GM12878 (cell line): ENCODE measurements around the gene VIL1.

Experiments used
- CBX5 ChIP-seq: sonication (generic); IDR thresholded peaks from 2 replicates; pipeline ENCODE4 v1.6.1; 2016; ENCODE audit warnings: low read depth, moderate library complexity, mild to moderate bottlenecking, inconsistent platforms
- ETV6 ChIP-seq, 2 experiments: fragments of 450-650 bp in 1 of 2; IDR thresholded peaks in 1 of 2; conservative IDR thresholded peaks in 1 of 2; 2 replicates each; pipeline ENCODE4 v1.6.1; 2014; ENCODE audit warnings: antibody characterized with exemption in 1 of 2, borderline replicate concordance in 1 of 2, low read depth in 1 of 2, mild to moderate bottlenecking in 1 of 2, moderate library complexity in 1 of 2
- NR2C2 ChIP-seq: IDR thresholded peaks from 2 replicates; pipeline ENCODE4 v1.6.1; 2011; ENCODE audit warnings: borderline replicate concordance, low read depth; ENCODE audit not compliant: control insufficient read depth, insufficient read length
- YY1 ChIP-seq: IDR thresholded peaks from 2 replicates; pipeline ENCODE4 v1.6.1; 2011; ENCODE audit warnings: low read depth, mild to moderate bottlenecking, low read length
- ZNF207 ChIP-seq: fragments of 450-650 bp; IDR thresholded peaks from 2 replicates; pipeline ENCODE4 v1.6.1; 2014; ENCODE audit warnings: antibody characterized with exemption, mild to moderate bottlenecking, borderline replicate concordance
- TF ChIP-seq, protein P1 (sequence below), 3 experiments: IDR thresholded peaks in 2 of 3; conservative IDR thresholded peaks in 1 of 3; 2 replicates each; pipeline ENCODE4 v1.5.1; 2011; ENCODE audit warnings: low read depth in 3 of 3, low read length in 3 of 3, mild to moderate bottlenecking in 3 of 3, control low read depth in 2 of 3, moderate library complexity in 2 of 3, inconsistent platforms in 1 of 3, mixed read lengths in 1 of 3; ENCODE audit not compliant: control insufficient read depth in 2 of 3, insufficient read depth in 1 of 3; ENCODE audit errors: extremely low read depth in 1 of 3
- TF ChIP-seq, protein P2 (sequence below): IDR thresholded peaks from 2 replicates; pipeline ENCODE4 v1.6.1; 2011; ENCODE audit warnings: borderline replicate concordance, low read depth, mild to moderate bottlenecking, moderate library complexity, mixed read lengths, low read length; ENCODE audit not compliant: insufficient read depth; ENCODE audit errors: extremely low read length
- TF ChIP-seq, protein P3 (sequence below): fragments of 150-350 bp; IDR thresholded peaks from 2 replicates; pipeline ENCODE4 v1.6.1; 2014; ENCODE audit warnings: mild to moderate bottlenecking, low read depth, low read length

DNA sequence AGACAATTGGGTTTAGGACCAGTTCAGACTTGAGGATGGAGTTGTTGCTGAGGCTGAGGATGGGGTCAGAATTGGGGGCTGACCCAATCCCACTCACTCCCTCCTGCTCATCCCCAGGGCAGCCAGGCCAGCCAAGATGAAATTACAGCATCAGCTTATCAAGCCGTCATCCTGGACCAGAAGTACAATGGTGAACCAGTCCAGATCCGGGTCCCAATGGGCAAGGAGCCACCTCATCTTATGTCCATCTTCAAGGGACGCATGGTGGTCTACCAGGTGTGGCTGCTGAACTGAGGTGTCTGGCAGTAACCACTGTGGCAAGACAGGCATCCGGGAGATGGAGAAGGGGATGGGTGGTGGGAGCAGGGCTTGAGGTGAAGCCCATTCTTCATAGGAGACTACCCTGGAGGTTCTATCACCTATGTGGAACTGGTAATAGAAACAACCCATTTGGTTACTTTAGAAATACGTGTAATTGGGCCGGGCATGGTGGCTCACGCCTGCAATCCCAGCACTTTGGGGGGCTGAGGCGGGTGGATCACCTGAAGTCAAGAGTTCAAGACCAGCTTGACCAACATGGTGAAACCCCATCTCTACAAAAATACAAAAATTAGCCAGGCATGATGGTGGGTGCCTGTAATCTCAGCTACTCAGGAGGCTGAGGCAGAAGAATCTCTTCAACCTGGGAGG is 13.9 kb downstream of the VIL1 start:
- TF ChIP-seq ETV6 (conservative IDR thresholded peaks at IDR 0.05 in 1 of 2, IDR thresholded peaks at IDR 0.05 in 1 of 2; ENCODE audit: borderline replicate concordance in 1 of 2, low read depth in 1 of 2) (no peak), CBX5 (no peak), NR2C2 (no peak), ZNF207 (no peak), YY1 (no peak)
- TF ChIP-seq, protein P1, sequence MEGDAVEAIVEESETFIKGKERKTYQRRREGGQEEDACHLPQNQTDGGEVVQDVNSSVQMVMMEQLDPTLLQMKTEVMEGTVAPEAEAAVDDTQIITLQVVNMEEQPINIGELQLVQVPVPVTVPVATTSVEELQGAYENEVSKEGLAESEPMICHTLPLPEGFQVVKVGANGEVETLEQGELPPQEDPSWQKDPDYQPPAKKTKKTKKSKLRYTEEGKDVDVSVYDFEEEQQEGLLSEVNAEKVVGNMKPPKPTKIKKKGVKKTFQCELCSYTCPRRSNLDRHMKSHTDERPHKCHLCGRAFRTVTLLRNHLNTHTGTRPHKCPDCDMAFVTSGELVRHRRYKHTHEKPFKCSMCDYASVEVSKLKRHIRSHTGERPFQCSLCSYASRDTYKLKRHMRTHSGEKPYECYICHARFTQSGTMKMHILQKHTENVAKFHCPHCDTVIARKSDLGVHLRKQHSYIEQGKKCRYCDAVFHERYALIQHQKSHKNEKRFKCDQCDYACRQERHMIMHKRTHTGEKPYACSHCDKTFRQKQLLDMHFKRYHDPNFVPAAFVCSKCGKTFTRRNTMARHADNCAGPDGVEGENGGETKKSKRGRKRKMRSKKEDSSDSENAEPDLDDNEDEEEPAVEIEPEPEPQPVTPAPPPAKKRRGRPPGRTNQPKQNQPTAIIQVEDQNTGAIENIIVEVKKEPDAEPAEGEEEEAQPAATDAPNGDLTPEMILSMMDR (IDR thresholded peaks at IDR 0.05 in 2 of 3, conservative IDR thresholded peaks at IDR 0.05 in 1 of 3; ENCODE audit: control insufficient read depth in 2 of 3, extremely low read depth in 1 of 3, insufficient read depth in 1 of 3, low read depth in 3 of 3, low read length in 3 of 3): no peak
- TF ChIP-seq, protein P2, sequence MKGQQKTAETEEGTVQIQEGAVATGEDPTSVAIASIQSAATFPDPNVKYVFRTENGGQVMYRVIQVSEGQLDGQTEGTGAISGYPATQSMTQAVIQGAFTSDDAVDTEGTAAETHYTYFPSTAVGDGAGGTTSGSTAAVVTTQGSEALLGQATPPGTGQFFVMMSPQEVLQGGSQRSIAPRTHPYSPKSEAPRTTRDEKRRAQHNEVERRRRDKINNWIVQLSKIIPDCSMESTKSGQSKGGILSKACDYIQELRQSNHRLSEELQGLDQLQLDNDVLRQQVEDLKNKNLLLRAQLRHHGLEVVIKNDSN: no peak
- TF ChIP-seq, protein P3, sequence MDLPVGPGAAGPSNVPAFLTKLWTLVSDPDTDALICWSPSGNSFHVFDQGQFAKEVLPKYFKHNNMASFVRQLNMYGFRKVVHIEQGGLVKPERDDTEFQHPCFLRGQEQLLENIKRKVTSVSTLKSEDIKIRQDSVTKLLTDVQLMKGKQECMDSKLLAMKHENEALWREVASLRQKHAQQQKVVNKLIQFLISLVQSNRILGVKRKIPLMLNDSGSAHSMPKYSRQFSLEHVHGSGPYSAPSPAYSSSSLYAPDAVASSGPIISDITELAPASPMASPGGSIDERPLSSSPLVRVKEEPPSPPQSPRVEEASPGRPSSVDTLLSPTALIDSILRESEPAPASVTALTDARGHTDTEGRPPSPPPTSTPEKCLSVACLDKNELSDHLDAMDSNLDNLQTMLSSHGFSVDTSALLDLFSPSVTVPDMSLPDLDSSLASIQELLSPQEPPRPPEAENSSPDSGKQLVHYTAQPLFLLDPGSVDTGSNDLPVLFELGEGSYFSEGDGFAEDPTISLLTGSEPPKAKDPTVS: no peak
